AG09309 (cell line): ENCODE measurements around the gene C6orf118.

Experiments used
- DNase-seq: peaks from one replicate; pipeline ENCODE4 v3.0.0-alpha.2; 2010; ENCODE audit warnings: low read depth
- H3K4me3 ChIP-seq: 2 replicates; pipeline ENCODE4 v1.5.1; 2011; ENCODE audit warnings: mild to moderate bottlenecking, low read depth, low read length, moderate library complexity; ENCODE audit not compliant: control insufficient read depth
- TF ChIP-seq, protein P1 (sequence below): IDR thresholded peaks from 2 replicates; pipeline ENCODE4 v1.5.1; 2011; ENCODE audit warnings: mild to moderate bottlenecking, low read depth, low read length, inconsistent platforms; ENCODE audit not compliant: insufficient read depth, control insufficient read depth; ENCODE audit errors: missing control alignments

The C6orf118 gene

GRCh38 chr6:165232731-165233488, 76.5 kb downstream of the C6orf118 start:
- DNase-seq, result no peak
- TF ChIP-seq, protein P1, sequence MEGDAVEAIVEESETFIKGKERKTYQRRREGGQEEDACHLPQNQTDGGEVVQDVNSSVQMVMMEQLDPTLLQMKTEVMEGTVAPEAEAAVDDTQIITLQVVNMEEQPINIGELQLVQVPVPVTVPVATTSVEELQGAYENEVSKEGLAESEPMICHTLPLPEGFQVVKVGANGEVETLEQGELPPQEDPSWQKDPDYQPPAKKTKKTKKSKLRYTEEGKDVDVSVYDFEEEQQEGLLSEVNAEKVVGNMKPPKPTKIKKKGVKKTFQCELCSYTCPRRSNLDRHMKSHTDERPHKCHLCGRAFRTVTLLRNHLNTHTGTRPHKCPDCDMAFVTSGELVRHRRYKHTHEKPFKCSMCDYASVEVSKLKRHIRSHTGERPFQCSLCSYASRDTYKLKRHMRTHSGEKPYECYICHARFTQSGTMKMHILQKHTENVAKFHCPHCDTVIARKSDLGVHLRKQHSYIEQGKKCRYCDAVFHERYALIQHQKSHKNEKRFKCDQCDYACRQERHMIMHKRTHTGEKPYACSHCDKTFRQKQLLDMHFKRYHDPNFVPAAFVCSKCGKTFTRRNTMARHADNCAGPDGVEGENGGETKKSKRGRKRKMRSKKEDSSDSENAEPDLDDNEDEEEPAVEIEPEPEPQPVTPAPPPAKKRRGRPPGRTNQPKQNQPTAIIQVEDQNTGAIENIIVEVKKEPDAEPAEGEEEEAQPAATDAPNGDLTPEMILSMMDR, result no peak
- H3K4me3 ChIP-seq, result no peak overlapping the region

GRCh38 chr6:165231581-165232561, 77.5 kb downstream of the C6orf118 start:
- no peak overlapping the region for H3K4me3 ChIP-seq
- peak; percentile 55 for DNase-seq
- TF ChIP-seq, protein P1, result peak; percentile 78

- DNase-seq, result no peak
- TF ChIP-seq, protein P1, result no peak
- no peak overlapping the region for H3K4me3 ChIP-seq
These were observed 78.2 kb downstream of the C6orf118 start for GRCh38 chr6:165231177-165231576.
